Epithelial cell of proximal tubule (primary cell): Measurements from ENCODE around the gene SRMS. TPM values are rescaled to one million over a fixed set of nuclear protein-coding genes. Genes with fewer than 3 reads are reported as not detected.

Experiments used
- DNase-seq: peaks from one replicate; pipeline ENCODE4 v3.0.0-alpha.2; 2011; ENCODE audit warnings: low read depth
- H3K4me3 ChIP-seq: 2 replicates; pipeline ENCODE4 v1.5.1; 2011; ENCODE audit warnings: low read depth, mild to moderate bottlenecking, low read length
- total RNA-seq: library from RNA; depleted of rRNA; stranded (reverse); fragments of >200 nt; gene quantifications from 2 replicates; pipeline ENCODE4 v1.2.3, GENCODE V29; 2015
- TF ChIP-seq, protein P1 (sequence below): conservative IDR thresholded peaks from 2 replicates; pipeline ENCODE4 v1.5.1; 2012; ENCODE audit warnings: low read depth, mild to moderate bottlenecking, low read length

The SRMS gene
- total RNA-seq, 1 donor from 2014 or later: not detected

DNA sequence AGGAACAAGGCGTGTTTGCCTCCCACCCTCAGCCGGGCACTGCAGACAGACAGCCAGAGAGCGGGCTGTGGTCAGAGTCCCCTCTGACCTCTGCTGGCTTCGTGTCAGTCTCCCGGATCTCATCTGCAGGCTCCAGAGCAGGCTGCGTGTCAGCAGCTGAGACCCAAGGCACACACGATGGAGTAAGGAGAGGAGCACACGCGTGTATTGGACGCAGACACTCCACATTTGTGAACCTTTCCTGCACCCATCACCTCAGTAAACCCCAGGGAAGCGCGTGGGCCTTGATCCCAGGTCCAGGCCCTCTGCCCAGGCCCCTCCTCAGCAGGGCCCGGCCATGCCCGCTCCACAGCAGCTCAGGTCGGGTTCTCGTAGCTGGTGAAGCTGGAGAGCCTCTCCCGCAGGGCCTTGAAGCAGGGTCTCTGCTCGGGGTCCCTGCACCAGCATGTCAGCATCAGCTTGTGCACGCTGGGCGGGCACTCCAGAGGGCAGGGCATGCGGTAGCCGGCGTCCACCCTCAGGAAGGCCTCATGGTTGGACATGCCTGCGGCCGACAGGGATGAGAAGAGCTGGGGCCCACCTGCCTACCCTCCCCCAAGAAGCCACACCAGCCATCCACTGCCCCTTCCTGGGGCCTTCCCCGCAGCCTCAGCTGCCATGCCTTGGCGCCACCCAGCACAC is 18.2 kb downstream of the SRMS start:
- TF ChIP-seq, protein P1, sequence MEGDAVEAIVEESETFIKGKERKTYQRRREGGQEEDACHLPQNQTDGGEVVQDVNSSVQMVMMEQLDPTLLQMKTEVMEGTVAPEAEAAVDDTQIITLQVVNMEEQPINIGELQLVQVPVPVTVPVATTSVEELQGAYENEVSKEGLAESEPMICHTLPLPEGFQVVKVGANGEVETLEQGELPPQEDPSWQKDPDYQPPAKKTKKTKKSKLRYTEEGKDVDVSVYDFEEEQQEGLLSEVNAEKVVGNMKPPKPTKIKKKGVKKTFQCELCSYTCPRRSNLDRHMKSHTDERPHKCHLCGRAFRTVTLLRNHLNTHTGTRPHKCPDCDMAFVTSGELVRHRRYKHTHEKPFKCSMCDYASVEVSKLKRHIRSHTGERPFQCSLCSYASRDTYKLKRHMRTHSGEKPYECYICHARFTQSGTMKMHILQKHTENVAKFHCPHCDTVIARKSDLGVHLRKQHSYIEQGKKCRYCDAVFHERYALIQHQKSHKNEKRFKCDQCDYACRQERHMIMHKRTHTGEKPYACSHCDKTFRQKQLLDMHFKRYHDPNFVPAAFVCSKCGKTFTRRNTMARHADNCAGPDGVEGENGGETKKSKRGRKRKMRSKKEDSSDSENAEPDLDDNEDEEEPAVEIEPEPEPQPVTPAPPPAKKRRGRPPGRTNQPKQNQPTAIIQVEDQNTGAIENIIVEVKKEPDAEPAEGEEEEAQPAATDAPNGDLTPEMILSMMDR: no peak
- DNase-seq: no peak
- no peak overlapping the region for H3K4me3 ChIP-seq

DNA sequence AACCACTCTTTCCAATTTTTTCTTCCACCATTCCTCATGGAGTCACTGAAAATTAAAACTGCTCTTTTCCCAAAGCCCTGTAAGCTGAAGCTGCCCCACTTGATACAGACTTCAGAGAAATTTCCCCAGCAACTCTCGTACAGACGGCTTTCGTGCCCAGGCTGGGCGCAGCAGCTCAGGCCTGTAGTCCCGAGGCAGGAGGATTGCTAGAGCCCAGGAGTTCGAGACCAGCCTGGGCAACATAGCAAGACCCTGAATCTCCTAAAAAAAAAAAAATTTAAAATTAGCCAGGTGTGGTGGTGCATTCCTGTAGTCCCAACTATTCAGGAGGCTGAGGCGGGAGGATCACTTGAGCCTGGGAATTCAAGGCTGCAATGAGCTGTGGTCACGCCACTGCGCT is 20.4 kb downstream of the SRMS start:
- no peak overlapping the region for H3K4me3 ChIP-seq
- TF ChIP-seq, protein P1: no peak
- no peak for DNase-seq

DNA sequence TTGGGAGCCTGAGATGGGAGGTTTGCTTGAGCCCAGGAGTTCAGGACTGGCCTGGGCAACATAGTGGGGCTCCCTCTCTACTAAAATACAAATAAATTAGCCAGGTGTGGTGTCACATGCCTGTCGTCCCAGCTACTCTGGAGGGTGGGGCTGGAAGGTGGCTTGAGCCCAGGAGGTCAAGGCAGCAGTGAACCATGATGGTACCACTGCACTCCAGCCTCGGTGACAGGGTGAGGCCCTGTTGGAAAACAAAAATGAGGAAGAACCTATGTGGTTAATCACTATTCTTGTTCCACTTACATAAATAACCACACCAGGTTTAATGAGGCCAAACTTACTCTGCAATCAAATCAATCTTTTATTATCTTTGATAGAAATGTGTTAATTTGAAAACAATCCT is 21.6 kb downstream of the SRMS start:
- TF ChIP-seq, protein P1: no peak
- H3K4me3 ChIP-seq: no peak overlapping the region
- no peak for DNase-seq

DNA sequence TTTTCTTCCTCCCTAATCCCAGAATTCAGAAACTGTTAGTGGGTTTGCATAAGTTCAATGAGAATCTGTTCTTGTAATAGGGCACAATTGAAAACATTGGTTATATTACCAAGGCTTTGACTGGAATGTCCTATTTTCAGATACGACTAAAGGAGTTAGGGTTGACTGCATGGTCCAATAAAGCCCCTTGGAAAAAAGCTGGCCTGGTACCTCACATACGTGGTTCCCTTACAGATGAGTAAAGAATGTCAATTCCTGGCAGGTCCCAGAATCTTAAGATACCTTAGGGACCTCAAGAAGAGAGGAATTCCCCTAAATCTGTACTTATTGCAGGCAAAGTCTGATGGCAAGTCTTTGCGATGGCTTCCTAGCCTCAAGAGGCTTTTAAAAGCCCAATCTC is 22.4 kb downstream of the SRMS start:
- TF ChIP-seq, protein P1: no peak
- no peak for DNase-seq
- no peak overlapping the region for H3K4me3 ChIP-seq

DNA sequence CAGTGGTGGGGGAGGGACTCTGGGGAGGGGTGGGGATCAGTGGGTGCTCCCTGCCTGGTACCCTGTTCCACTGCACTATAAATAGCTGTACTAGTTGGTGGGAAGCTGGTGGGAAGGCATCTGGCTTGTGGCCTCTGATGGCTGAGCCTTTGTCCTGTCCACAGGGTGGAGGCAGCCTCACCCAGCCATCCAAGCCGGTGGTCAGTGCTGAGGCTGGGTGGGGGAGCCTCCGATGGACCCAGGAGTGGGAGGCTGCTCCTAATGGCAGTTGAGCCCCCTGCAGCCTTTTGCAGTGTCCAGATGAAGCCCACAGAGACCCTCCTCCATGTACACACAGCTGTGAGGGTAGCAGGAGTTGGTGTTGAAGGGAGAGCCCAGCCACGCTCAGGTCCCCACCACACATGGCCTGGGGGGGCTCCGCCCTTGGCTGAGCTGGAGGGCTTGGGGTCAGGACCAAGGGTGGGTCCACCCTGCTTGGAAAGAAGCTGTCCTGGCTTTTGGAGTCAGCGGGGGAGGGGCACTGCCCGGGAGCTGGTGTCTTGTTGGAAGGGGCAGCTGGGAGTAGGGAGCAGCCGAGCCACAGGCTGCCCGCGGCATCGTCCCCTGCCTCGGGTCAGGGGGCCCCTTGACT is 24.5 kb downstream of the SRMS start:
- no peak for DNase-seq
- TF ChIP-seq, protein P1: no peak
- H3K4me3 ChIP-seq: no peak overlapping the region

DNA sequence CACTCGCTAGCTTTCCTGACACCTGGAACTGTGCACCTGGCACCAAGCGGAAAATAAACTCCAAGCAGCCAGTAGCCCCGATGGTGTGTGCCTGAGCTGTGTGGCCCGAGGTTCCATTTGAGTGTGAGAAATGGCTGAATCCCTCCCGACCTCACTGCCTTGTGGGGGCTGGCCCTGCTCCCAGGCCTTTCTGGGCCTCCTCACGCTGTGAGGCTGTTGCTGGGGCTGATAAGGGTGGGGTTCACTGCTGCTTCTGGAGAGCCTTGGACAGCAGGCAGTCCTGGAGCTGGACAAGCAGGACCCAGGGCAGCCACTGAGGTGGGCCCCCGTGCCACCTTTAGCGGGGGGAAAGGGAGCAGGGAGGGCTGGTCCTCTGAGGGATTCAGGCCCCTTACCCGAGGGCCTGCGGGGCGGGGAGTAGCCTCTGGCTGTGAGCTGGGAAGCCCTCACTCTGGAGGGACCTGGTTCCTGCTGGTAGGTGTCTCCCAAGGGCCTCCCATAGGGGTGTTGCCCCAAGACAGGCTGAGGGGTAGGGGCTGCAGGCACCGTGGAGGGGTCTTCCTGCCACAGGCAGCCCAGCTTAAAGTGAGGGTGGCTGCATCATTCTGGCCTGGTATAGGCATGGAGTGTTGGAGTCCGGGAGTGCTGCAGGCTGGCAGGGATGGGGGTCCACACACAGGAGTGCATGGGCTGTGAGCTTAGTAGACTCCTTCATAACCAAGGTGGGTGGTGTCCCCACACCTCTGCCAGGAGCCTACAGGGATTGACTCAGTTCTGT is 25.3 kb downstream of the SRMS start:
- TF ChIP-seq, protein P1: no peak

More for the DNA sequence above, 25.3 kb downstream of the SRMS start:
- H3K4me3 ChIP-seq: peak overlapping the region; percentile 86
- DNase-seq: no peak
